K562 treated with DMSO at 1 percent for 4 hours (cell line): ENCODE results near the gene PRKACB. TPM values are rescaled to one million over a fixed set of nuclear protein-coding genes. Genes with fewer than 3 reads are reported as not detected.

ENCODE experiments used
- total RNA-seq: library from RNA; unstranded; fragments of 300-600 nt; gene quantifications from 2 replicates; pipeline ENCODE4 v1.2.3, GENCODE V29; 2022; ENCODE audit not compliant: insufficient read depth

PRKACB gene
- 3.6 and 5.1 TPM in 2 replicates for total RNA-seq

DNA sequence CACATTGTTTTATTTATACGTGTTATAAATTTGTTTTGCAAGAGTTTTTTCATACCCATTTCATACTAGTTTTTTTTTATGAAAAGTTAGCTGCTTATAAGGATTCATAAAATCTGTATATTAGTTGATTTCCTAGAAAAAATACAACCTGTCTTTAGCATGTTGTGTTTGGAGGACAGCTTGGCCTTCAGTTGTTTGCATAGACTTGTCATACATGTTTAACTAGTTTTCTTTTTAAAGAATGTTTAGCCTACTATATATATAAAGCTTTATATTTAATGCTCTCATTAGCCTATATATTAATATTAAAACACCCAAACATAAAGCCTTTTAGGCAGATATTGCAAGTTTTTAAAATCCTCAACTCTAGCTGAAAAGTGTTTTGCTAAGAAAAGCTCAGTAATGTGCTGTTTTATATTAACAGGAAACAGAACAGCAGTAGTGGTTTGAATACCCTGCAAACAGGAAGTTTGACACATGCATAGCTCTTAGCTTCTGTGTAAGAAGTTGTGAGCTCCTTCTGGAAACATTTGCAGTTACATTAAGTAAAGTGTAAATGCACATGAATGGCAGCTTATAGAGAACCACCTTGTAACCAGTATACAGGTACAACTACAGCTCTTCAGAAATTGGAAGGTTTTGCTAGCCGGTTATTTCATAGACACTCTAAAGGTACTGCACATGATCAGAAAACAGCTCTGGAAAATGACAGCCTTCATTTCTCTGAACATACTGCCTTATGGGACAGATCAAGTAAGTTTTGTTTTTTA, at the start of gene PRKACB:
PRKACB (plus strand) TSS at position 476 of the 770 bp plus-strand sequence; CDS start at position 567, 91 bp downstream.

Other genes starting within 250 kb of the PRKACB start
- 1.1 and 3.3 TPM in 2 replicates for gene TTLL7, start 145.1 kb upstream of the PRKACB start, total RNA-seq
- 0.50 TPM in 1 of 2 replicates, not detected in the other for gene SAMD13, start 157.4 kb downstream of the PRKACB start, total RNA-seq